Activated CD4-positive, alpha-beta T cell treated with anti-CD3 and anti-CD28 coated beads, Interleukin-2, amount 10 ng/mL, durations not matched to agents 7 days and 5 days (primary cell): Measurements from ENCODE around the gene EIF3L. TPM values are rescaled to one million over a fixed set of nuclear protein-coding genes. Genes with fewer than 3 reads are reported as not detected.

Experiments used
- CTCF ChIA-PET: fragments of 350-600 bp; sonication (Branson Sonifier 250); formaldehyde crosslinking; loops from one replicate; lab custom pipeline; 2021; ENCODE audit warnings: antibody characterized with exemption; lab: Charles Lee
- POLR2A ChIA-PET: fragments of 350-600 bp; sonication (Branson Sonifier 250); formaldehyde crosslinking; loops from one replicate; lab custom pipeline; 2021; ENCODE audit warnings: antibody characterized with exemption; lab: Charles Lee
- DNase-seq: peaks from one replicate; pipeline ENCODE4 v3.0.0-alpha.2; 2020
- H3K27ac Mint-ChIP-seq: one replicate; pipeline ENCODE4 v1.8.0; 2021; ENCODE audit warnings: mild to moderate bottlenecking, moderate library complexity, mixed read lengths
- H3K27me3 Mint-ChIP-seq: one replicate; pipeline ENCODE4 v1.8.0; 2021; ENCODE audit warnings: mixed read lengths
- H3K36me3 Mint-ChIP-seq: one replicate; pipeline ENCODE4 v1.8.0; 2021; ENCODE audit warnings: low read depth, mixed read lengths
- H3K4me1 Mint-ChIP-seq: one replicate; pipeline ENCODE4 v1.8.0; 2021; ENCODE audit warnings: mixed read lengths
- H3K4me3 Mint-ChIP-seq: one replicate; pipeline ENCODE4 v1.8.0; 2021; ENCODE audit warnings: mild to moderate bottlenecking, moderate library complexity, mixed read lengths
- H3K9me3 Mint-ChIP-seq: one replicate; pipeline ENCODE4 v1.8.0; 2021; ENCODE audit warnings: mixed read lengths
- total RNA-seq, 2 experiments: library from RNA; stranded (reverse); gene quantifications; one replicate each; pipeline ENCODE4 v1.2.3, GENCODE V29; 2021

The EIF3L gene
- total RNA-seq, 2 experiments from 2014 or later = 444 to 449 TPM

GRCh38 chr22:37807410-37808293 lies 41.6 kb upstream of the EIF3L start, which contains the start of gene GCAT:
Gene GCAT, plus strand, starts transcription at chr22:37807934. Its CDS starts 34 bp downstream, at chr22:37807968.
- Mint-ChIP-seq H3K4me3 (peak within 1 kb of the TSS; percentile 75), H3K27me3 (peaks cover 40% of the 10 kb centered on the region)
- POLR2A ChIA-PET = no interaction called here

DNA sequence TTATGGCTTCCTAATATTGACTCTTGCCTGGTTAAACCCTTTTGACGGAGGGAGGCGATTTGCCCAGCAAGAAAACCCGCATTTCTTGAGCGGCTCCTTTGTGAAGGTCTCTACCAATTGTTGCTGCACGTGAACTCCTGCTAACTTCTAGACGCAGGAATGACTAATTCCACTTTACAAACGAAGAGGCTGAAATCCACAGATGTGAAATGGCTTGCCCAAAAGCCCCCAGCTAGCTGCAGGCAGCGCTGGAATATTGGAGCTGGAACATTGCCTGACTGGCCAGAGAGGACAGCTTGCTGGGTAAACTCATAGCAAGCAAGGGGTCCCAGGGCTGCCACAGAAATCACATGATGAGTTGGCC lies 40.9 kb upstream of the EIF3L start:
- ChIA-PET CTCF (interaction anchor here (1.3 to 6.0 kb wide), 4 partner anchors 11 to 166 kb away, joined by 4 to 59 read pairs (median 7); no protein-coding TSS in a partner anchor), POLR2A (no interaction called here)
- Mint-ChIP-seq H3K27ac (no peak overlapping the region), H3K36me3 (peaks cover 3% of the 10 kb centered on the region), H3K4me1 (peaks cover 39% of the 10 kb centered on the region), H3K4me3 (peak overlapping the region; percentile 75), H3K9me3 (no peaks in the 10 kb centered on the region), H3K27me3 (peaks cover 34% of the 10 kb centered on the region)
- DNase-seq = no peak

More at GRCh38 chr22:37807410-37808293, 41.6 kb upstream of the EIF3L start, which contains the start of gene GCAT:
- CTCF ChIA-PET = interaction anchor here (0.6 to 6.0 kb wide), 7 partner anchors 11 to 954 kb away, joined by 3 to 59 read pairs (median 4); partner anchors contain the start of gene GALR3
- Mint-ChIP-seq H3K9me3 (no peaks in the 10 kb centered on the region), H3K4me1 (peaks cover 45% of the 10 kb centered on the region), H3K36me3 (peaks cover 3% of the 10 kb centered on the region), H3K27ac (peak within 1 kb of the TSS; percentile 19)
- peak; percentile 93 for DNase-seq

- H3K36me3 Mint-ChIP-seq = peaks cover 3% of the 10 kb centered on the region
- no peak overlapping the region for H3K27ac Mint-ChIP-seq
- H3K4me3 Mint-ChIP-seq = no peak overlapping the region
- peaks cover 23% of the 10 kb centered on the region for H3K27me3 Mint-ChIP-seq
- CTCF ChIA-PET = interaction anchor here (2.2 to 6.0 kb wide), 2 partner anchors 9 to 54 kb away, joined by 9 to 59 read pairs; no protein-coding TSS in a partner anchor
- H3K4me1 Mint-ChIP-seq = peaks cover 33% of the 10 kb centered on the region
- DNase-seq = no peak
- POLR2A ChIA-PET = no interaction called here
- H3K9me3 Mint-ChIP-seq = no peaks in the 10 kb centered on the region
Observed at GRCh38 chr22:37809672-37810333, 39.4 kb upstream of the EIF3L start.

DNA sequence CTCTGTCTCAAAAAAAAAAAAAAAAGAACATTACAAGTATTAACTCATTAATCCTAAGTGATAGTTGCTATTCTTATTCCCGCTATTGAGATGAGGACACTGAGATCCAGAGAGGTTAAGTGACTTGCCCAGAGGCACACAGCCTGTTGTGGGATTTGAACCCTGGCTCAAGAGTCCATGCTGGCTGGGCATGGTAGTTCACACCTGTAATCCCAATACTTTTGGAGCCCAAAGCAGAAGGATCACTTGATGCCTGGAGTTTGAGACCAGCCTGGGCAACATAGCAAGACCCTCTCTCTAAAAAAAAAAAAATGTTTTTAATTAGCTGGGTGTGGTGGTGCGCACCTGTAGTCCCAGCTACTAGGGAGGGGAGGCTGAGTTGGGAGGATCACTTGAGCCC lies 37.4 kb upstream of the EIF3L start:
- no peak overlapping the region for H3K4me3 Mint-ChIP-seq
- peaks cover 8% of the 10 kb centered on the region for H3K27me3 Mint-ChIP-seq
- POLR2A ChIA-PET = no interaction called here
- H3K36me3 Mint-ChIP-seq = peaks cover 1% of the 10 kb centered on the region
- CTCF ChIA-PET = interaction anchor here (1.0 kb wide), 1 partner anchor 51 kb away, joined by 3 read pairs; no protein-coding TSS in a partner anchor
- no peak overlapping the region for H3K27ac Mint-ChIP-seq
- H3K4me1 Mint-ChIP-seq = peaks cover 20% of the 10 kb centered on the region
- DNase-seq = no peak
- H3K9me3 Mint-ChIP-seq = no peaks in the 10 kb centered on the region

- POLR2A ChIA-PET = no interaction called here
- H3K4me1 Mint-ChIP-seq = peaks cover 18% of the 10 kb centered on the region
- H3K9me3 Mint-ChIP-seq = no peaks in the 10 kb centered on the region
- H3K27me3 Mint-ChIP-seq = peaks cover 1% of the 10 kb centered on the region
- no peak overlapping the region for H3K27ac Mint-ChIP-seq
- DNase-seq = no peak
- no peak overlapping the region for H3K4me3 Mint-ChIP-seq
- H3K36me3 Mint-ChIP-seq = peaks cover 1% of the 10 kb centered on the region
- CTCF ChIA-PET = no interaction called here
Observed at GRCh38 chr22:37812869-37813678, 36.1 kb upstream of the EIF3L start.

DNA sequence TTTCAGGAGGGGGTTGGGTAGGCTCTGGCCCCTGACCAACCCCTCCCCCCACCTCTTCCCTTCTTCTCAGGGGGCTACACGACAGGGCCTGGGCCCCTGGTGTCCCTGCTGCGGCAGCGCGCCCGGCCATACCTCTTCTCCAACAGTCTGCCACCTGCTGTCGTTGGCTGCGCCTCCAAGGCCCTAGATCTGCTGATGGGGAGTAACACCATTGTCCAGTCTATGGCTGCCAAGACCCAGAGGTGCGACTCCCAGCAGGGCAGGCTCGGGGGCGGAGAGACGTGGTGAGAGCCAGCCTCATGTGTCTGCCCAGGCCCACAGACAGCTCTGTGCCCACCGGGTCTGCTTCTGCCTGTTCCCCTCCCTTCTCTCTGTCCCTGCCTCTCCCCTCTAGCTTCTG lies 33.6 kb upstream of the EIF3L start:
- Mint-ChIP-seq H3K4me3 (no peak overlapping the region), H3K27ac (no peak overlapping the region), H3K27me3 (peaks cover 17% of the 10 kb centered on the region), H3K36me3 (peaks cover 1% of the 10 kb centered on the region), H3K9me3 (no peaks in the 10 kb centered on the region), H3K4me1 (peaks cover 17% of the 10 kb centered on the region)
- DNase-seq = no peak
- CTCF ChIA-PET = interaction anchor here (1.5 to 5.4 kb wide), 3 partner anchors 13 to 116 kb away, joined by 3 to 43 read pairs (median 27); no protein-coding TSS in a partner anchor
- POLR2A ChIA-PET = interaction anchor here (0.7 kb wide), 1 partner anchor 984 kb away, joined by 3 read pairs; no protein-coding TSS in a partner anchor

- Mint-ChIP-seq H3K4me3 (no peak overlapping the region), H3K27ac (no peak overlapping the region), H3K9me3 (no peaks in the 10 kb centered on the region), H3K4me1 (peaks cover 17% of the 10 kb centered on the region), H3K36me3 (peaks cover 1% of the 10 kb centered on the region), H3K27me3 (peaks cover 21% of the 10 kb centered on the region)
- CTCF ChIA-PET = interaction anchor here (0.8 to 5.4 kb wide), 9 partner anchors 9 to 178 kb away, joined by 3 to 59 read pairs (median 4); partner anchors contain the start of gene GCAT
- POLR2A ChIA-PET = interaction anchor here (0.6 kb wide), 1 partner anchor 89 kb away, joined by 6 read pairs; the partner anchor contains the start of gene MICALL1
- DNase-seq = no peak
Observed at GRCh38 chr22:37816543-37817180, 32.6 kb upstream of the EIF3L start.

DNA sequence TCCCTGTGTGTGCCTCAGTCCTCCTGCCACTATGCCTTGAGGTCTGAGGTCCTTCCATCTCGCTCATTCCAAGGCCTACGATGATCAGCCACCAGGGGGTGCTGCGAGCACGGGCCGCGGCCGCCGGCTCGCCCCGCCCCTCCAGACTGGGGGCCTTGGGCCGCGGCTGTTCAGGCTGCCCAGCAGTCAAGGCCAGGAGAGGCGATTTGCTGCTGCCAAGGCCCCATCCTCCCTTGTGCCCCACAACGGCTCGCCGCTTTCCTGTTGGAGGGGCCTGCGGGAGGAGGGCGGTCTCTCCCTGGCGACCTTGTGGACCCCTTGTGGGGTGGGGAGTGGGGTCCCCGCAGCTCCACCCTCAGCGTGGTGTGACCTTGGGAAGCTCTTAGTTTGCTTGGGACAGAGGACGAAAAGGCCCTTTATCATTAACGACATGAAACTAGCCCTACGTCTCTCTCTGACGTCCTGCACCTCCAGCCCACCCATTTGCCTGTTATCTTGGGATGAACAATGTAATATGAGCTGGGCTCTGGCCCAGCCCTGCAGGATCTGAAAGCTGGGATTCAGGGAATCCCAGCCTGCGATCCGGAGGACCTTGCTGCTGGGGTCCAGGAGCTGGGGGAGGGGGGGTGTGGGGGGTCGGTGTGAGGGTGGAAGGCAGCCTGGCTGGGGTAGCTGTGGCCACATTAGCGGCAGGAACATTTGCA lies 31.4 kb upstream of the EIF3L start:
- CTCF ChIA-PET = interaction anchor here (0.5 to 5.4 kb wide), 26 partner anchors 8 to 726 kb away, joined by 3 to 59 read pairs (median 4); partner anchors contain the start of genes ANKRD54 and GCAT

DNA sequence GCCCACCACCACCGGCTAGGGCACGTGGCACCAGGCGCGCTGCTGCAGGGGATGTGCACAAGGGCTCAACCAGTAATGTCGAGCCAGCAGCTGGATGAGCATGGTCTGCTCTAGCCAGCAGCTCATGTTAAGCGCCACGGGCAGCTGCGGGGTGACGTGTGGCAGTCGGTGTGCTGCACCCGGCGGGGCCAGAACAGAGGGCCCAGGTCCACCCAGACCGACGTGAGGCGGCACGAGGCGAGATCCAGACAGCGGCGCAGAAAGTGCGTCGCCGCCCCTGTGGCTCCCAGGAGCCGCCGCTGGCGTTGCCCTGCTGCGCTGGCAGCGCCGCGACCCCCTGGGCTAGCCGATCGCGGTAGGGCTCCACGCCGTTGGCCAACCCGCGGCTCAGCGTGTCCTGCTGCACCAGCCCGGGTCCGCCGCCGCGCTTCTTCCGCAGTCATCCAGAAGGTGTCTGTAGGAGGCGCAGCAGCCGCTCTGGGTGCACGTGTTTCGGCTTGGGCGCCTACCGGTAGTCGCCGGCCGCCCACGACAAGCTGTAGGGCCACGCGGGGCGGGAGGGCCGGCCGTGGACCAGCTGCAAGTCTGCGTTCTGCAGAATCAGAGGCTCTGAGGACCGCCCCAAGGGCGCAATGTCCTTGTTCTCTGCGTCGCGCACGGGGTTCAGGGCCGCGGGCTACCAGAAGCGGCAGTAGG lies 30.7 kb upstream of the EIF3L start:
- Mint-ChIP-seq H3K9me3 (no peaks in the 10 kb centered on the region), H3K4me3 (no peak overlapping the region), H3K4me1 (peaks cover 17% of the 10 kb centered on the region), H3K36me3 (peaks cover 1% of the 10 kb centered on the region), H3K27me3 (peaks cover 37% of the 10 kb centered on the region), H3K27ac (no peak overlapping the region)
- peak; percentile 71 for DNase-seq
- ChIA-PET POLR2A (no interaction called here), CTCF (interaction anchor here (0.6 to 5.4 kb wide), 19 partner anchors 10 to 212 kb away, joined by 3 to 59 read pairs (median 4); partner anchors contain the start of genes ANKRD54 and GCAT)

More for the DNA sequence above, 31.4 kb upstream of the EIF3L start:
- peaks cover 17% of the 10 kb centered on the region for H3K4me1 Mint-ChIP-seq
- peaks cover 31% of the 10 kb centered on the region for H3K27me3 Mint-ChIP-seq
- H3K9me3 Mint-ChIP-seq = no peaks in the 10 kb centered on the region
- no peak overlapping the region for H3K4me3 Mint-ChIP-seq
- POLR2A ChIA-PET = no interaction called here
- H3K27ac Mint-ChIP-seq = no peak overlapping the region
- H3K36me3 Mint-ChIP-seq = peaks cover 1% of the 10 kb centered on the region
- peak; percentile 78 for DNase-seq

- CTCF ChIA-PET = interaction anchor here (0.6 to 5.4 kb wide), 15 partner anchors 9 to 170 kb away, joined by 3 to 59 read pairs (median 4); partner anchors contain the start of genes ANKRD54 and GCAT
- H3K4me3 Mint-ChIP-seq = no peak overlapping the region
- H3K27ac Mint-ChIP-seq = no peak overlapping the region
- no peak for DNase-seq
- H3K4me1 Mint-ChIP-seq = peaks cover 17% of the 10 kb centered on the region
- H3K36me3 Mint-ChIP-seq = peaks cover 1% of the 10 kb centered on the region
- peaks cover 38% of the 10 kb centered on the region for H3K27me3 Mint-ChIP-seq
- POLR2A ChIA-PET = no interaction called here
- H3K9me3 Mint-ChIP-seq = no peaks in the 10 kb centered on the region
Observed at GRCh38 chr22:37819105-37819433, 30.1 kb upstream of the EIF3L start.
